Measurements from ENCODE around the gene SRGN.

DNA sequence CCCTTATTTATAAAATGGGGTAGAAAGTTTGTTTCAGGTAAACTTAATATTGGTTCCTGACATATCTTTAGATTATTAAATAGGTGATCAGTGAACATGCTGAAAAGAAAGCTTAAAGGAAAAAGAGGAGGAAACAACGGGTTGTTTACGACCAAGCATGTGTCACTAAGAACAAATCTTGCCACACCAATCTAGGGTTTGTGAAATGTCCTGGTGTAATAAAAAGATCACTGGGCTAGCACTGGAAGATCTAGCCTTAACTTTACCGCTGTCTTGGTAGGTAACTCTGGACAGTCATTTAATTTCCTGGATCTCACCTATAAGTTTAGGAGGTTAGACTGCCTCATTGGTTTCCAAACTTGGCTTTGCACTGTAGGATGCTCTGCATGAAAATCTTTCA, 55.1 kb downstream of the SRGN start:
- no peak for TF ChIP-seq CTCF (IDR thresholded peaks at IDR 0.05)
- TF ChIP-seq POLR2A (IDR thresholded peaks at IDR 0.05), result no peak
- TF ChIP-seq POLR2AphosphoS5 (IDR thresholded peaks at IDR 0.05), result no peak
- TF ChIP-seq EP300 (IDR thresholded peaks at IDR 0.05), result no peak

Measured in suprapubic skin (tissue), 4 donors.